T-helper 1 cell treated with Interleukin-12 subunit alpha and Interleukin-12 subunit beta and Interleukin-4 antibody, amounts not matched to agents 30 μg/mL and 1 μg/mL, for 36 hours (primary cell): ENCODE data around the gene OGN.

Experiments used
- H3K27ac Mint-ChIP-seq: one replicate; pipeline ENCODE4 v1.8.0; 2021; ENCODE audit warnings: mild to moderate bottlenecking, mixed read lengths
- H3K27me3 Mint-ChIP-seq: one replicate; pipeline ENCODE4 v1.8.0; 2021; ENCODE audit warnings: low read depth, mixed read lengths
- H3K36me3 Mint-ChIP-seq: one replicate; pipeline ENCODE4 v1.8.0; 2021; ENCODE audit warnings: low read depth, mixed read lengths
- H3K4me1 Mint-ChIP-seq: one replicate; pipeline ENCODE4 v1.8.0; 2021; ENCODE audit warnings: low read depth, mixed read lengths
- H3K4me3 Mint-ChIP-seq: one replicate; pipeline ENCODE4 v1.8.0; 2021; ENCODE audit warnings: mild to moderate bottlenecking, moderate library complexity, mixed read lengths
- H3K9me3 Mint-ChIP-seq: one replicate; pipeline ENCODE4 v1.8.0; 2021; ENCODE audit warnings: mixed read lengths

OGN gene

GRCh38 chr9:92385001-92385400, 19.4 kb downstream of the OGN start:
- H3K36me3 Mint-ChIP-seq = peaks cover 4% of the 10 kb centered on the region

GRCh38 chr9:92384375-92384774, 20.0 kb downstream of the OGN start:
- no peaks in the 10 kb centered on the region for H3K27me3 Mint-ChIP-seq
- peaks cover 6% of the 10 kb centered on the region for H3K36me3 Mint-ChIP-seq
- no peak overlapping the region for H3K27ac Mint-ChIP-seq
- H3K4me3 Mint-ChIP-seq = no peak overlapping the region
- no peaks in the 10 kb centered on the region for H3K9me3 Mint-ChIP-seq
- peaks cover 4% of the 10 kb centered on the region for H3K4me1 Mint-ChIP-seq

More at GRCh38 chr9:92385001-92385400, 19.4 kb downstream of the OGN start:
- Mint-ChIP-seq H3K4me3 (no peak overlapping the region), H3K9me3 (no peaks in the 10 kb centered on the region), H3K27me3 (no peaks in the 10 kb centered on the region), H3K4me1 (no peaks in the 10 kb centered on the region), H3K27ac (no peak overlapping the region)

GRCh38 chr9:92381775-92382174, 22.6 kb downstream of the OGN start:
- peaks cover 9% of the 10 kb centered on the region for H3K36me3 Mint-ChIP-seq
- H3K27me3 Mint-ChIP-seq = no peaks in the 10 kb centered on the region
- no peak overlapping the region for H3K27ac Mint-ChIP-seq
- peaks cover 21% of the 10 kb centered on the region for H3K4me1 Mint-ChIP-seq
- no peak overlapping the region for H3K4me3 Mint-ChIP-seq
- H3K9me3 Mint-ChIP-seq = no peaks in the 10 kb centered on the region

- no peak overlapping the region for H3K4me3 Mint-ChIP-seq
- H3K27ac Mint-ChIP-seq = no peak overlapping the region
- H3K36me3 Mint-ChIP-seq = peaks cover 16% of the 10 kb centered on the region
- H3K27me3 Mint-ChIP-seq = no peaks in the 10 kb centered on the region
- H3K9me3 Mint-ChIP-seq = no peaks in the 10 kb centered on the region
- peaks cover 21% of the 10 kb centered on the region for H3K4me1 Mint-ChIP-seq
Measured at GRCh38 chr9:92380603-92381002, 23.8 kb downstream of the OGN start.

- Mint-ChIP-seq H3K4me3 (peak overlapping the region; percentile 52), H3K9me3 (peaks cover 10% of the 10 kb centered on the region), H3K27ac (peak overlapping the region; percentile 56), H3K27me3 (no peaks in the 10 kb centered on the region), H3K4me1 (peaks cover 21% of the 10 kb centered on the region), H3K36me3 (peaks cover 26% of the 10 kb centered on the region)
Measured at GRCh38 chr9:92378865-92379560, 25.4 kb downstream of the OGN start.

GRCh38 chr9:92377876-92378275, 26.5 kb downstream of the OGN start:
- peaks cover 15% of the 10 kb centered on the region for H3K9me3 Mint-ChIP-seq
- peaks cover 29% of the 10 kb centered on the region for H3K36me3 Mint-ChIP-seq
- no peaks in the 10 kb centered on the region for H3K27me3 Mint-ChIP-seq
- H3K4me1 Mint-ChIP-seq = peaks cover 21% of the 10 kb centered on the region
- peak overlapping the region; percentile 35 for H3K27ac Mint-ChIP-seq
- no peak overlapping the region for H3K4me3 Mint-ChIP-seq

GRCh38 chr9:92373167-92373566, 31.2 kb downstream of the OGN start:
- Mint-ChIP-seq H3K4me3 (no peak overlapping the region), H3K27me3 (no peaks in the 10 kb centered on the region), H3K4me1 (peaks cover 5% of the 10 kb centered on the region), H3K36me3 (peaks cover 29% of the 10 kb centered on the region), H3K27ac (no peak overlapping the region), H3K9me3 (peaks cover 27% of the 10 kb centered on the region)

GRCh38 chr9:92369075-92369474, 35.3 kb downstream of the OGN start:
- Mint-ChIP-seq H3K27me3 (no peaks in the 10 kb centered on the region), H3K4me1 (no peaks in the 10 kb centered on the region), H3K27ac (no peak overlapping the region), H3K4me3 (no peak overlapping the region), H3K36me3 (peaks cover 19% of the 10 kb centered on the region), H3K9me3 (peaks cover 17% of the 10 kb centered on the region)

- Mint-ChIP-seq H3K9me3 (peaks cover 22% of the 10 kb centered on the region), H3K27me3 (no peaks in the 10 kb centered on the region), H3K4me3 (no peak overlapping the region), H3K4me1 (peaks cover 3% of the 10 kb centered on the region), H3K36me3 (peaks cover 20% of the 10 kb centered on the region), H3K27ac (no peak overlapping the region)
Measured at GRCh38 chr9:92360083-92360482, 44.3 kb downstream of the OGN start.

- Mint-ChIP-seq H3K4me3 (no peak overlapping the region), H3K27ac (no peak overlapping the region), H3K9me3 (peaks cover 25% of the 10 kb centered on the region), H3K4me1 (peaks cover 3% of the 10 kb centered on the region), H3K36me3 (peaks cover 20% of the 10 kb centered on the region), H3K27me3 (no peaks in the 10 kb centered on the region)
Measured at GRCh38 chr9:92359394-92359995, 44.9 kb downstream of the OGN start.

GRCh38 chr9:92353051-92353450, 51.3 kb downstream of the OGN start:
- Mint-ChIP-seq H3K9me3 (peaks cover 23% of the 10 kb centered on the region), H3K36me3 (peaks cover 29% of the 10 kb centered on the region), H3K4me3 (no peak overlapping the region), H3K4me1 (peaks cover 10% of the 10 kb centered on the region), H3K27me3 (no peaks in the 10 kb centered on the region), H3K27ac (no peak overlapping the region)

GRCh38 chr9:92350740-92351133, 53.6 kb downstream of the OGN start:
- peaks cover 10% of the 10 kb centered on the region for H3K4me1 Mint-ChIP-seq
- H3K27me3 Mint-ChIP-seq = no peaks in the 10 kb centered on the region
- H3K27ac Mint-ChIP-seq = no peak overlapping the region
- no peak overlapping the region for H3K4me3 Mint-ChIP-seq
- H3K9me3 Mint-ChIP-seq = peaks cover 9% of the 10 kb centered on the region
- H3K36me3 Mint-ChIP-seq = peaks cover 29% of the 10 kb centered on the region

GRCh38 chr9:92349771-92350739, 54.3 kb downstream of the OGN start:
- Mint-ChIP-seq H3K4me3 (no peak overlapping the region), H3K36me3 (peaks cover 29% of the 10 kb centered on the region), H3K27ac (no peak overlapping the region), H3K9me3 (peaks cover 6% of the 10 kb centered on the region), H3K27me3 (no peaks in the 10 kb centered on the region), H3K4me1 (peaks cover 10% of the 10 kb centered on the region)

GRCh38 chr9:92345582-92345981, 58.8 kb downstream of the OGN start:
- H3K4me1 Mint-ChIP-seq = peaks cover under 1% of the 10 kb centered on the region
- H3K27me3 Mint-ChIP-seq = no peaks in the 10 kb centered on the region
- no peaks in the 10 kb centered on the region for H3K9me3 Mint-ChIP-seq
- H3K4me3 Mint-ChIP-seq = no peak overlapping the region
- peaks cover 27% of the 10 kb centered on the region for H3K36me3 Mint-ChIP-seq
- no peak overlapping the region for H3K27ac Mint-ChIP-seq
